K562 (cell line): ENCODE data around the gene FBXL13. TPM values are rescaled to one million over a fixed set of nuclear protein-coding genes. Genes with fewer than 3 reads are reported as not detected.

Experiments used
- ATAC-seq: fragments of 200-7000 bp; cut with Tn5 transposase; 3 replicates; pipeline ENCODE4 v1.9.1; 2020; ENCODE audit warnings: moderate library complexity
- BruUV-seq: library from RNA; stranded (reverse); fragments of 400-500 nt; replicated peaks from 2 replicates; lab custom pipeline; 2021; lab: Mats Ljungman, UMichigan
- CTCF ChIA-PET: fragments of 300-600 bp; formaldehyde crosslinking; extraction: SDS; loops from one replicate; lab custom pipeline; 2021; ENCODE audit warnings: low intra/inter-chr PET ratio; lab: Yijun Ruan, JAX
- POLR2A ChIA-PET: fragments of 300-600, 350-650 bp; sonication (Branson Sonifier 250); formaldehyde crosslinking; extraction: SDS; loops from one replicate; lab custom pipeline; 2021; ENCODE audit warnings: antibody characterized with exemption, inconsistent platforms; lab: Yijun Ruan, JAX
- DNase-seq, 4 experiments: peaks; one replicate each; pipeline versions ENCODE4 v3.0.0 to v3.0.0-alpha.2; 2011 to 2018; ENCODE audit warnings: low spot score in 3 of 4, mixed read lengths in 3 of 4; ENCODE audit errors: extremely low read depth in 1 of 4
- FAIRE-seq: peaks from 2 replicates; lab custom pipeline; 2011; peaks lifted over from hg19 to GRCh38; lab: Jason Lieb, UNC
- H2AFZ ChIP-seq: 2 replicates; pipeline ENCODE4 v1.6.0; 2011; ENCODE audit warnings: low read depth, low read length, control low read depth, inconsistent platforms
- H3K27ac ChIP-seq: fragments of 200-600 bp; 3 replicates; pipeline ENCODE4 v1.8.0; 2011; ENCODE audit warnings: low read depth, mild to moderate bottlenecking, control low read depth, inconsistent platforms, low read length, moderate library complexity, mixed read lengths; ENCODE audit errors: extremely low read depth
- H3K27me3 ChIP-seq, 2 experiments: fragments of 300-600 bp in 1 of 2; 2 replicates in 1 of 2; 3 replicates in 1 of 2; pipeline versions ENCODE4 v1.6.0 to v1.8.0; 2011; ENCODE audit warnings: inconsistent platforms in 2 of 2, low read length in 2 of 2, mild to moderate bottlenecking in 1 of 2, mixed read lengths in 1 of 2, moderate library complexity in 1 of 2; ENCODE audit not compliant: control insufficient read depth in 2 of 2, insufficient read depth in 2 of 2
- H3K36me3 ChIP-seq: fragments of 300-600 bp; 3 replicates; pipeline ENCODE4 v1.8.0; 2011; ENCODE audit warnings: mild to moderate bottlenecking, low read length, inconsistent platforms; ENCODE audit not compliant: control insufficient read depth, insufficient read depth
- H3K4me1 ChIP-seq, 2 experiments: fragments of 200-600 bp in 1 of 2; replicated peaks in 1 of 2; 2 replicates in 1 of 2; 3 replicates in 1 of 2; pipeline versions ENCODE4 v1.5.1 to v1.8.0; 2011; ENCODE audit warnings: inconsistent platforms in 2 of 2, low read length in 2 of 2, mild to moderate bottlenecking in 1 of 2, mixed read lengths in 1 of 2, moderate library complexity in 1 of 2; ENCODE audit not compliant: control insufficient read depth in 2 of 2, insufficient read depth in 2 of 2
- H3K4me2 ChIP-seq: 2 replicates; pipeline ENCODE4 v1.6.1; 2011; ENCODE audit warnings: low read length, control low read depth, inconsistent platforms, mixed read lengths; ENCODE audit not compliant: insufficient read depth
- H3K4me3 ChIP-seq: fragments of 200-600 bp; sonication (generic), shearing (Covaris generic); 2 replicates; pipeline ENCODE4 v1.5.1; 2016; ENCODE audit warnings: control low read depth, inconsistent platforms
- H3K79me2 ChIP-seq: fragments of 200-600 bp; 3 replicates; pipeline ENCODE4 v1.8.0; 2011; ENCODE audit warnings: low read length, inconsistent platforms; ENCODE audit not compliant: control insufficient read depth, insufficient read depth
- H3K9ac ChIP-seq, 2 experiments: 2 replicates each; pipeline versions ENCODE4 v1.6.0 to v1.6.1; 2011; ENCODE audit warnings: low read depth in 2 of 2, low read length in 2 of 2, control low read depth in 1 of 2, inconsistent platforms in 1 of 2, mild to moderate bottlenecking in 1 of 2, mixed read lengths in 1 of 2; ENCODE audit not compliant: insufficient read depth in 1 of 2
- H3K9me1 ChIP-seq: one replicate; pipeline ENCODE4 v1.6.0; 2011; ENCODE audit warnings: inconsistent platforms, mild to moderate bottlenecking, low read length, moderate library complexity; ENCODE audit not compliant: control insufficient read depth, insufficient read depth
- H3K9me3 ChIP-seq: replicated peaks from 2 replicates; pipeline ENCODE4 v1.5.1; 2011; ENCODE audit warnings: low read depth, low read length, inconsistent platforms; ENCODE audit not compliant: control insufficient read depth, insufficient read depth
- H4K20me1 ChIP-seq: replicated peaks from 2 replicates; pipeline ENCODE4 v1.6.1; 2011; ENCODE audit warnings: low read length, inconsistent platforms, mixed read lengths; ENCODE audit not compliant: control insufficient read depth, insufficient read depth
- ARID1B ChIP-seq: fragments of 450-650 bp; IDR thresholded peaks from 2 replicates; pipeline ENCODE4 v1.6.1; 2016; ENCODE audit warnings: antibody characterized with exemption, mild to moderate bottlenecking, inconsistent platforms
- CBX8 ChIP-seq: fragments of 200-600 bp; sonication (generic); IDR thresholded peaks from 2 replicates; pipeline ENCODE4 v1.6.1; 2012; ENCODE audit warnings: borderline replicate concordance, mixed run types, low read depth, mild to moderate bottlenecking, moderate library complexity, mixed read lengths, low read length, control low read depth, inconsistent platforms; ENCODE audit not compliant: poor library complexity, severe bottlenecking; ENCODE audit errors: extremely low read depth
- ETV1 ChIP-seq: fragments of 450-650 bp; conservative IDR thresholded peaks from 2 replicates; pipeline ENCODE4 v1.6.1; 2016; ENCODE audit warnings: missing genetic modification characterization, control low read depth, low read depth, missing compliant biosample characterization
- HDAC2 ChIP-seq: fragments of 450-650 bp; IDR thresholded peaks from 2 replicates; pipeline ENCODE4 v1.6.1; 2016; ENCODE audit warnings: mild to moderate bottlenecking
- MTA2 ChIP-seq: fragments of 450-650 bp; IDR thresholded peaks from 2 replicates; pipeline ENCODE4 v1.6.1; 2016; ENCODE audit warnings: low read depth
- MXI1 ChIP-seq: IDR thresholded peaks from 2 replicates; pipeline ENCODE4 v1.6.1; 2011; ENCODE audit warnings: low read depth, mild to moderate bottlenecking, improper control_type of control experiment, low read length
- NELFE ChIP-seq: IDR thresholded peaks from 2 replicates; pipeline ENCODE4 v1.6.1; 2011; ENCODE audit warnings: mild to moderate bottlenecking; ENCODE audit not compliant: insufficient read depth, insufficient read length
- POLR2B ChIP-seq: fragments of 450-650 bp; IDR thresholded peaks from 2 replicates; pipeline ENCODE4 v1.6.1; 2018; ENCODE audit warnings: low read depth; ENCODE audit not compliant: partially characterized antibody
- RCOR1 ChIP-seq, 2 experiments: IDR thresholded peaks; 2 replicates each; pipeline ENCODE4 v1.6.1; 2012; ENCODE audit warnings: low read depth in 2 of 2, low read length in 2 of 2, borderline replicate concordance in 1 of 2, improper control_type of control experiment in 1 of 2
- SREBF1 ChIP-seq: fragments of 150-350 bp; IDR thresholded peaks from 2 replicates; pipeline ENCODE4 v1.6.1; 2014; ENCODE audit warnings: antibody characterized with exemption, low read depth, low read length, borderline replicate concordance
- STAG1 ChIP-seq: sonication (generic); formaldehyde crosslinking; IDR thresholded peaks from 2 replicates; pipeline ENCODE4 v1.5.0; 2020; ENCODE audit warnings: missing genetic modification reagents, borderline replicate concordance
- WGBS: fragments of 100-300 bp; shearing (Covaris generic); methylation state at CpG from one replicate; pipeline ENCODE4 v1.1.6; 2016; ENCODE audit warnings: low coverage, mixed read lengths; ENCODE audit not compliant: insufficient coverage; ENCODE audit errors: missing lambda C conversion rate; 5-methylcytosine and 5-hydroxymethylcytosine counted together
- in situ Hi-C: fragments of 300-500 bp; cut with MboI; formaldehyde crosslinking; loops from 4 replicates; pipeline ENCODE4 v1.15.0; 2018; ENCODE audit warnings: inconsistent platforms, mixed read lengths
- intact Hi-C: fragments of 100-400 bp; cut with micrococcal nuclease; formaldehyde crosslinking; loops from 2 replicates; pipeline ENCODE4 v1.14.2; 2022
- polyA plus RNA-seq, 8 experiments: library from polyadenylated mRNA; depleted of rRNA in 4 of 8; stranded (reverse) in 5 of 8; unstranded in 3 of 8; fragments of >200 nt; fragmentation: Nextera tagmentation in 2 of 8; fragmentation: Illumina TruSeq in 1 of 8; extraction: Ambion mirVana in 2 of 8; extraction: Trizol in 1 of 8; gene quantifications; 2 replicates each; pipeline versions ENCODE4 v1.2.1 to v1.2.3, GENCODE V29; 2011 to 2014; ENCODE audit warnings: inconsistent platforms in 1 of 8, missing spikeins in 1 of 8
- total RNA-seq, 7 experiments: library from RNA; depleted of rRNA in 6 of 7; stranded (reverse); fragments of >200 nt in 6 of 7; fragmentation: Illumina TruSeq in 2 of 7; extraction: Trizol in 2 of 7; gene quantifications; 2 replicates each; pipeline versions ENCODE4 v1.2.1 to v1.2.3, GENCODE V29; 2011 to 2021; ENCODE audit warnings: low replicate concordance in 1 of 7
- TF ChIP-seq, protein P1 (sequence below): fragments of 200-800 bp; sonication (Bioruptor generic); IDR thresholded peaks from 2 replicates; pipeline ENCODE4 v1.6.1; 2017; ENCODE audit warnings: missing genetic modification characterization, missing compliant biosample characterization

The FBXL13 gene
- total and polyA plus RNA-seq, 9 of the 15 experiments (the other 6 are each of a cell fraction or from before 2014, with no cell fraction given): 16.3 to 55.0 (median 25.4) TPM

DNA sequence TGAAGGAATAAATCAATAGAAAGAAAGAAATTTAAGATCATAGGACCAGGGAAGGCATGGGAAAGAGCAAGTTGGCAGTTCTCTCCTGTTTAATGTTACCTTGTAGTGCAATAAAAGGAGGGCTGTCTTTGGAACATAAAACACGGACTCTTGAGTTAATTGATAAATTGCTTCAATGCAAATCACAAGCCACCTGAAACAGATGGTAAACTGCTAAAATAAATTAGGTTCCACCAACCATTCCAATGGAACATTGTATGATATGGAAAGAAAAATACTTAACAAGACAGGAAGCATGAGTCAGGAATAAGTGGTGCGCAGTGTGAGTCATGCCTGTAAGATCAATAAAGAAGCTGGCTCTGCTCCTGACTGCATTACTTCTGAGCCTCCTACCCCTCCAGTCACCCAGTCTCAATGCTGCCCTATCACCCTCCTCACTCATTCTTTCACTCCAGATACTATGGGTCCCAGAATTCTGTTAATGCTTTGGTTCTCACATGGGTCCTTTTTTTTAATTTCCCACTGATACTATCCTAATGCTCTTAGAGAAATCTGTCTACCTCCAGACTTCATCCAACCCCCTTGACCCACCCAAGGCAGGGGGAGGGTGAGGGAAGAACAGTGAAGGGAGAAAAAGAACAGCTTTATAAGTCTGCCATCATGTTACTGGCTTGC lies 82.9 kb downstream of the FBXL13 start:
- Histone ChIP-seq H3K36me3 (peaks cover 15% of the 10 kb centered on the region), H2AFZ (peak overlapping the region; percentile 70), H3K4me3 (no peak overlapping the region), H3K4me1 (peaks cover 23 to 67% of the 10 kb centered on the region in 2 experiments), H3K9me3 (peaks cover 6% of the 10 kb centered on the region), H3K9me1 (no peaks in the 10 kb centered on the region), H3K27ac (peak overlapping the region; percentile 89), H3K27me3 (no peaks in the 10 kb centered on the region), H4K20me1 (no peaks in the 10 kb centered on the region), H3K79me2 (no peaks in the 10 kb centered on the region), H3K4me2 (peak overlapping the region; percentile 71), H3K9ac (peak overlapping the region; percentile 9 to 56; a peak in 3 of 4 replicates)
- no TSS peak for BruUV-seq
- intact Hi-C loops (loop anchor here (5.0 kb wide), 1 partner anchor 36 kb away; no protein-coding TSS in a partner anchor), in situ Hi-C loops (no loop called here)
- ChIA-PET POLR2A (interaction anchor here (0.7 to 1.5 kb wide), 3 partner anchors 8 to 47 kb away, joined by 3 to 4 read pairs (median 3); no protein-coding TSS in a partner anchor), CTCF (no interaction called here)
- 2% methylated on average over 2 of the region's 2 CpGs for WGBS
- DNase-seq (peak; percentile 83 to 87 (median 84)), ATAC-seq (peak; percentile 79), FAIRE-seq (peak; percentile 87)
- TF ChIP-seq MXI1 (no peak), SREBF1 (no peak), NELFE (no peak), RCOR1 (IDR thresholded peaks at IDR 0.05; ENCODE audit: borderline replicate concordance in 1 of 2, low read depth in 2 of 2, low read length in 2 of 2) (peak in 1 of 2 experiments; percentile 14; a peak in 1 of 4 replicates), POLR2B (peak; percentile 58), ARID1B (peak; percentile 94), STAG1 (CRISPR knock-in tag) (no peak), ETV1 (tag) (peak; percentile 90), MTA2 (0 out of 2 replicates have a peak, but pooled peaks have one; percentile 47), HDAC2 (peak; percentile 54; the same call in 1 of the 2 replicates), CBX8 (no peak)
- TF ChIP-seq, protein P1, sequence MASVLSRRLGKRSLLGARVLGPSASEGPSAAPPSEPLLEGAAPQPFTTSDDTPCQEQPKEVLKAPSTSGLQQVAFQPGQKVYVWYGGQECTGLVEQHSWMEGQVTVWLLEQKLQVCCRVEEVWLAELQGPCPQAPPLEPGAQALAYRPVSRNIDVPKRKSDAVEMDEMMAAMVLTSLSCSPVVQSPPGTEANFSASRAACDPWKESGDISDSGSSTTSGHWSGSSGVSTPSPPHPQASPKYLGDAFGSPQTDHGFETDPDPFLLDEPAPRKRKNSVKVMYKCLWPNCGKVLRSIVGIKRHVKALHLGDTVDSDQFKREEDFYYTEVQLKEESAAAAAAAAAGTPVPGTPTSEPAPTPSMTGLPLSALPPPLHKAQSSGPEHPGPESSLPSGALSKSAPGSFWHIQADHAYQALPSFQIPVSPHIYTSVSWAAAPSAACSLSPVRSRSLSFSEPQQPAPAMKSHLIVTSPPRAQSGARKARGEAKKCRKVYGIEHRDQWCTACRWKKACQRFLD (CRISPR knock-in tag): peak; percentile 87
